ENCODE measurements around the gene PTPN3.

- TF ChIP-seq EZH2 (IDR thresholded peaks at IDR 0.05; ENCODE audit: low read depth) (no peak), CTCF (conservative IDR thresholded peaks at IDR 0.05) (no peak)
Measured at GRCh38 chr9:109460576-109460975, 37.5 kb downstream of the PTPN3 start.
